IPS DF 6.9 (cell line): ENCODE results near the gene NHLH2.

Experiments
- DNase-seq: peaks from one replicate; pipeline ENCODE4 v3.0.0-alpha.2; 2013; ENCODE audit warnings: low read depth, low spot score
- H3K27ac ChIP-seq: one replicate; pipeline ENCODE4 v1.5.1; 2013; ENCODE audit warnings: low read length, control low read depth
- H3K27me3 ChIP-seq: 2 replicates; pipeline ENCODE4 v1.6.1; 2013; ENCODE audit warnings: mild to moderate bottlenecking, low read length; ENCODE audit not compliant: control insufficient read depth, insufficient read depth
- H3K36me3 ChIP-seq: 2 replicates; pipeline ENCODE4 v1.6.1; 2013; ENCODE audit warnings: low read length; ENCODE audit not compliant: control insufficient read depth, insufficient read depth
- H3K4me1 ChIP-seq: 2 replicates; pipeline ENCODE4 v1.6.1; 2013; ENCODE audit warnings: low read length; ENCODE audit not compliant: control insufficient read depth, insufficient read depth
- H3K4me3 ChIP-seq: 2 replicates; pipeline ENCODE4 v1.5.1; 2013; ENCODE audit warnings: mild to moderate bottlenecking, low read length
- H3K9me3 ChIP-seq: 2 replicates; pipeline ENCODE4 v1.6.1; 2013; ENCODE audit warnings: low read length, inconsistent platforms; ENCODE audit not compliant: control insufficient read depth, insufficient read depth
- WGBS: extraction: QIAGEN DNeasy Blood & Tissue Kit; methylation state at CpG from one replicate; pipeline ENCODE4 v1.1.7; 2013; ENCODE audit warnings: mixed read lengths, missing lambda C conversion rate; ENCODE audit not compliant: insufficient read length, insufficient coverage; 5-methylcytosine and 5-hydroxymethylcytosine counted together

Gene NHLH2

GRCh38 chr1:115840605-115841460 is at the start of gene NHLH2:
Gene NHLH2 (minus strand): TSS chr1:115841126. CDS start chr1:115838372, 2,754 bp downstream.
- H3K27ac ChIP-seq, result no peak within 1 kb of the TSS
- WGBS, result no CpG with 5 or more reads among the region's 9 CpGs
- H3K4me3 ChIP-seq, result no peak within 1 kb of the TSS
- H3K9me3 ChIP-seq, result no peaks in the 10 kb centered on the region
- H3K36me3 ChIP-seq, result no peaks in the 10 kb centered on the region
- peaks cover 3% of the 10 kb centered on the region; the same call in 1 of the 2 replicates for H3K27me3 ChIP-seq
- DNase-seq, result no peak
- no peaks in the 10 kb centered on the region for H3K4me1 ChIP-seq

- no peaks in the 10 kb centered on the region for H3K4me1 ChIP-seq
- H3K4me3 ChIP-seq, result no peak overlapping the region
- H3K9me3 ChIP-seq, result no peaks in the 10 kb centered on the region
- H3K27me3 ChIP-seq, result no peaks in the 10 kb centered on the region
- no CpG with 5 or more reads among the region's 4 CpGs for WGBS
- no peak overlapping the region for H3K27ac ChIP-seq
- no peak for DNase-seq
- no peaks in the 10 kb centered on the region for H3K36me3 ChIP-seq
Measured at GRCh38 chr1:115890580-115890979, 49.7 kb upstream of the NHLH2 start.

GRCh38 chr1:115888976-115889375 is 48.0 kb upstream of the NHLH2 start:
- Histone ChIP-seq H3K9me3 (no peaks in the 10 kb centered on the region), H3K4me1 (no peaks in the 10 kb centered on the region), H3K27ac (no peak overlapping the region), H3K4me3 (no peak overlapping the region), H3K27me3 (no peaks in the 10 kb centered on the region), H3K36me3 (no peaks in the 10 kb centered on the region)
- WGBS, result no CpG with 5 or more reads among the region's 2 CpGs
- DNase-seq, result no peak

GRCh38 chr1:115882913-115883902 is 42.3 kb upstream of the NHLH2 start:
- H3K36me3 ChIP-seq, result no peaks in the 10 kb centered on the region
- H3K4me3 ChIP-seq, result no peak overlapping the region
- no peaks in the 10 kb centered on the region for H3K9me3 ChIP-seq
- no peak overlapping the region for H3K27ac ChIP-seq
- DNase-seq, result no peak
- WGBS, result no CpG with 5 or more reads among the region's 8 CpGs
- no peaks in the 10 kb centered on the region for H3K27me3 ChIP-seq
- no peaks in the 10 kb centered on the region for H3K4me1 ChIP-seq

- H3K36me3 ChIP-seq, result no peaks in the 10 kb centered on the region
- H3K9me3 ChIP-seq, result no peaks in the 10 kb centered on the region
- H3K4me3 ChIP-seq, result no peak overlapping the region
- no peak overlapping the region for H3K27ac ChIP-seq
- peaks cover 1% of the 10 kb centered on the region; the same call in 1 of the 2 replicates for H3K4me1 ChIP-seq
- H3K27me3 ChIP-seq, result no peaks in the 10 kb centered on the region
- no peak for DNase-seq
- no CpG with 5 or more reads among the region's 1 CpG for WGBS
Measured at GRCh38 chr1:115880981-115881672, 40.2 kb upstream of the NHLH2 start.

GRCh38 chr1:115879977-115880376 is 39.1 kb upstream of the NHLH2 start:
- Histone ChIP-seq H3K36me3 (no peaks in the 10 kb centered on the region), H3K9me3 (no peaks in the 10 kb centered on the region), H3K27ac (no peak overlapping the region), H3K4me3 (no peak overlapping the region), H3K27me3 (no peaks in the 10 kb centered on the region), H3K4me1 (peaks cover 1% of the 10 kb centered on the region; the same call in 1 of the 2 replicates)
- no CpG with 5 or more reads among the region's 1 CpG for WGBS
- peak; percentile 4 for DNase-seq

- no peak overlapping the region for H3K27ac ChIP-seq
- H3K4me3 ChIP-seq, result no peak overlapping the region
- WGBS, result no CpG with 5 or more reads among the region's 5 CpGs
- no peaks in the 10 kb centered on the region for H3K36me3 ChIP-seq
- H3K27me3 ChIP-seq, result no peaks in the 10 kb centered on the region
- DNase-seq, result peak; percentile 5
- H3K4me1 ChIP-seq, result peaks cover 1% of the 10 kb centered on the region; the same call in 1 of the 2 replicates
- H3K9me3 ChIP-seq, result no peaks in the 10 kb centered on the region
Measured at GRCh38 chr1:115877511-115877910, 36.6 kb upstream of the NHLH2 start.

GRCh38 chr1:115874904-115875303 is 34.0 kb upstream of the NHLH2 start:
- Histone ChIP-seq H3K27me3 (no peaks in the 10 kb centered on the region), H3K27ac (no peak overlapping the region), H3K4me1 (peaks cover 1% of the 10 kb centered on the region; the same call in 1 of the 2 replicates), H3K9me3 (no peaks in the 10 kb centered on the region), H3K4me3 (no peak overlapping the region), H3K36me3 (no peaks in the 10 kb centered on the region)
- DNase-seq, result no peak
- WGBS, result no CpG with 5 or more reads among the region's 5 CpGs

- H3K9me3 ChIP-seq, result no peaks in the 10 kb centered on the region
- no peak overlapping the region for H3K27ac ChIP-seq
- no peak overlapping the region for H3K4me3 ChIP-seq
- DNase-seq, result no peak
- no peaks in the 10 kb centered on the region for H3K27me3 ChIP-seq
- no peaks in the 10 kb centered on the region for H3K36me3 ChIP-seq
- no CpG with 5 or more reads among the region's 4 CpGs for WGBS
- peaks cover 1% of the 10 kb centered on the region; the same call in 1 of the 2 replicates for H3K4me1 ChIP-seq
Measured at GRCh38 chr1:115874497-115874896, 33.6 kb upstream of the NHLH2 start.

GRCh38 chr1:115873184-115873583 is 32.3 kb upstream of the NHLH2 start:
- peaks cover 1% of the 10 kb centered on the region; the same call in 1 of the 2 replicates for H3K4me1 ChIP-seq
- H3K27me3 ChIP-seq, result no peaks in the 10 kb centered on the region
- no peak overlapping the region for H3K27ac ChIP-seq
- no peak overlapping the region for H3K4me3 ChIP-seq
- WGBS, result no CpG with 5 or more reads among the region's 2 CpGs
- no peak for DNase-seq
- H3K9me3 ChIP-seq, result no peaks in the 10 kb centered on the region
- no peaks in the 10 kb centered on the region for H3K36me3 ChIP-seq
